Measurements from ENCODE around the gene EPN2. TPM values are rescaled to one million over a fixed set of nuclear protein-coding genes. Genes with fewer than 3 reads are reported as not detected.
A peak's percentile ranks its signal among the peaks of the same experiment; 100 is the strongest.
"Not testable (repeated sequence)": the region's sequence is repeated elsewhere in the genome, so short reads cannot be mapped to it uniquely, and the experiment has no call there.

The EPN2 gene
- total and polyA plus RNA-seq, 3 donors from 2014 or later: 60.0 to 66.5 (median 61.1) TPM

DNA sequence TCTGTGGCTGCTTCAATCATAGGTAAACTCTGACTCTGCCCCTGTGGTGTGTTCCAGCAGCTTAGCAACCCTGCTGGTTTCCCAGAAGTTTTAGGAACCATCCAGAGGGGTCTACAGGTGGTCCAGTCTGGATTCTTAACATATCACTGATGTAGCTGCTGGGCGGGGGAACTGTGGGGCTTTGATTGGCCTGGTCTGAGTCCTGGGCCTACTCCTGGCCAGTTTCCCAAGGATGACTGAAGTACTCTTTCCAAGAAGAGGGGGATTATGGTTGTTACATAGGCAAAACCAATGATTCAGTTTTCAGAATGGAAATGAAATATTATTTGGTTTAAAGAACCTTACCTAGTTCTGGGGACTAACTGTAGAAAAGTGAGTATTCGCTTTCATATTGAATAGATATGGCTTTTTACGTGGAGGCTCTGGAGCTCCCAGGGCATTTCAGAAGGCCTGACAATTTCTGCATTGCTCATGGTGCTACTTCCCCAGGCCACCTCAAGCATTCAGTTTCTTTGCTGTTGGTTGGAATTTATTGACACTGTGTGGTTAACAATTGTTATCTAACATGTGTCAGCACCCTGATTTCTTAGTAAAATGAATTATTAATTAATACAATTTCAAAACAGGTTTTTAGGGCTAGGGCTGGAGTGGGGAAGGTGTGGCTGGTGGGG, 38.4 kb downstream of the EPN2 start:
- peak overlapping the region in 1 of 2 donors; percentile 31 for H3K27ac ChIP-seq
- no peak overlapping the region for H3K4me3 ChIP-seq
- peaks cover 20% of the 10 kb centered on the region for H3K4me1 ChIP-seq
- H3K9me3 ChIP-seq: no peaks in the 10 kb centered on the region
- H3K36me3 ChIP-seq (ENCODE audit: low read depth, missing control alignments): no peaks in the 10 kb centered on the region
- TF ChIP-seq, protein P1, sequence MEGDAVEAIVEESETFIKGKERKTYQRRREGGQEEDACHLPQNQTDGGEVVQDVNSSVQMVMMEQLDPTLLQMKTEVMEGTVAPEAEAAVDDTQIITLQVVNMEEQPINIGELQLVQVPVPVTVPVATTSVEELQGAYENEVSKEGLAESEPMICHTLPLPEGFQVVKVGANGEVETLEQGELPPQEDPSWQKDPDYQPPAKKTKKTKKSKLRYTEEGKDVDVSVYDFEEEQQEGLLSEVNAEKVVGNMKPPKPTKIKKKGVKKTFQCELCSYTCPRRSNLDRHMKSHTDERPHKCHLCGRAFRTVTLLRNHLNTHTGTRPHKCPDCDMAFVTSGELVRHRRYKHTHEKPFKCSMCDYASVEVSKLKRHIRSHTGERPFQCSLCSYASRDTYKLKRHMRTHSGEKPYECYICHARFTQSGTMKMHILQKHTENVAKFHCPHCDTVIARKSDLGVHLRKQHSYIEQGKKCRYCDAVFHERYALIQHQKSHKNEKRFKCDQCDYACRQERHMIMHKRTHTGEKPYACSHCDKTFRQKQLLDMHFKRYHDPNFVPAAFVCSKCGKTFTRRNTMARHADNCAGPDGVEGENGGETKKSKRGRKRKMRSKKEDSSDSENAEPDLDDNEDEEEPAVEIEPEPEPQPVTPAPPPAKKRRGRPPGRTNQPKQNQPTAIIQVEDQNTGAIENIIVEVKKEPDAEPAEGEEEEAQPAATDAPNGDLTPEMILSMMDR (IDR thresholded peaks at IDR 0.05): no peak
- TF ChIP-seq POLR2A (IDR thresholded peaks at IDR 0.05): no peak
- H3K27me3 ChIP-seq: no peaks in the 10 kb centered on the region
- intact Hi-C loops (cut with DNase I; ENCODE audit: low total_unique reads): no loop called here
- 82 to 85% methylated on average over 2 to 3 of the region's 3 CpGs for WGBS, 2 donors
- no peak for DNase-seq

DNA sequence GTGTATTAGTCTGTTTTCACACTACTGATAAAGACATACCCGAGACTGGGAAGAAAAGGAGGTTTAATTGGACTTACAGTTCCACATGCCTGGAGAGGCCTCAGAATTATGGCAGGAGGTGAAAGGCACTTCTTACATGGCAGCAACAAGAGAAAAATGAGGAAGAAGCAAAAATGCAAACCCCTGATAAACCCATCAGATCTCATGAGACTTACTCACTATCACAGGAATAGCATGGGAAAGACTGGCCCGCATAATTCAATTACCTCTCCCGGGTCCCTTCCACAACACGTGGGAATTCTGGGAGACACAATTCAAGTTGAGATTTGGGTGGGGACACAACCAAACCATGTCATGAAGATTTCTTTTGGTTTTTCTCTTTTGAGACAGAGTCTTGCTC, 41.1 kb downstream of the EPN2 start:
- DNase-seq; intact Hi-C loops (cut with DNase I; ENCODE audit: low total_unique reads); H3K9me3 ChIP-seq; H3K36me3 ChIP-seq (ENCODE audit: low read depth, missing control alignments); H3K27ac ChIP-seq; H3K27me3 ChIP-seq; H3K4me3 ChIP-seq: not testable (repeated sequence)
- 92 to 97% methylated on average over 4 of the region's 4 CpGs for WGBS, 2 donors
- H3K4me1 ChIP-seq: peaks cover 13% of the 10 kb centered on the region

DNA sequence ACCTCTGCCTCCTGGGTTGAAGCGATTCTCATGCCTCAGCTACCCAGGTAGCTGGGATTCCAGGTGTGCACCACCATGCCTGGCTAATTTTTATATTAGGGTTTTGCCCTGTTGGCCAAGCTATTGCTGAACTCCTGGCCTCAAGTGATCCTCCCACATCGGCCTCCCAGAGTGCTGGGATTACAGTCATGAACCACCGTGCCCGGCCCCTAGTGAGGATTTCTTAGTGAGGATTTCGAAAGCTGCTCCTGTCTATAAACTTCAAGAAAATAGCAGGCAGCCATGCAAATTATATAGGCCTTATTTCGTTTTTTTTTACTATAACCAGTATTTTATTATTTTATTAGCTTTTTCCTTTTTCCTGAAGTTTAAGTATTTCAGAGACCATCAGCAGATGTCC, 41.6 kb downstream of the EPN2 start:
- Histone ChIP-seq H3K4me3 (no peak overlapping the region), H3K36me3 (ENCODE audit: low read depth, missing control alignments) (no peaks in the 10 kb centered on the region), H3K9me3 (no peaks in the 10 kb centered on the region), H3K4me1 (peaks cover 13% of the 10 kb centered on the region), H3K27me3 (no peaks in the 10 kb centered on the region), H3K27ac (no peak overlapping the region)
- WGBS, 2 donors: 93 to 97% methylated on average over 6 of the region's 6 CpGs
- no peak for TF ChIP-seq POLR2A (IDR thresholded peaks at IDR 0.05)
- TF ChIP-seq, protein P1 (IDR thresholded peaks at IDR 0.05): no peak
- intact Hi-C loops (cut with DNase I; ENCODE audit: low total_unique reads): no loop called here
- no peak for DNase-seq

GRCh38 chr17:19281161-19281560, 44.0 kb downstream of the EPN2 start:
- no peak for TF ChIP-seq POLR2A (IDR thresholded peaks at IDR 0.05)
- TF ChIP-seq, protein P1 (IDR thresholded peaks at IDR 0.05): no peak
- H3K27me3 ChIP-seq: no peaks in the 10 kb centered on the region
- 85 to 88% methylated on average over 3 of the region's 3 CpGs for WGBS, 2 donors
- peaks cover 11% of the 10 kb centered on the region for H3K4me1 ChIP-seq
- H3K36me3 ChIP-seq (ENCODE audit: low read depth, missing control alignments): no peaks in the 10 kb centered on the region
- no peak overlapping the region for H3K4me3 ChIP-seq
- H3K27ac ChIP-seq: no peak overlapping the region
- no peaks in the 10 kb centered on the region for H3K9me3 ChIP-seq
- DNase-seq: no peak
- intact Hi-C loops (cut with DNase I; ENCODE audit: low total_unique reads): no loop called here

GRCh38 chr17:19284005-19284959, 47.1 kb downstream of the EPN2 start:
- no peaks in the 10 kb centered on the region for H3K36me3 ChIP-seq (ENCODE audit: low read depth, missing control alignments)
- intact Hi-C loops (cut with DNase I; ENCODE audit: low total_unique reads): no loop called here
- peaks cover 16% of the 10 kb centered on the region for H3K4me1 ChIP-seq
- H3K9me3 ChIP-seq: no peaks in the 10 kb centered on the region
- H3K27me3 ChIP-seq: no peaks in the 10 kb centered on the region
- DNase-seq: no peak
- H3K27ac ChIP-seq: no peak overlapping the region
- TF ChIP-seq POLR2A (IDR thresholded peaks at IDR 0.05): no peak
- TF ChIP-seq, protein P1 (IDR thresholded peaks at IDR 0.05): no peak
- 76 to 81% methylated on average over 3 of the region's 3 CpGs for WGBS, 2 donors
- no peak overlapping the region for H3K4me3 ChIP-seq

All from testis (tissue), 3 donors.